GM19239 (cell line): ENCODE data around the gene INHBC.

ENCODE experiments used
- DNase-seq: peaks from one replicate; pipeline ENCODE4 v3.0.0; 2011; ENCODE audit warnings: low spot score; ENCODE audit not compliant: insufficient read length
- FAIRE-seq: peaks from 2 replicates; lab custom pipeline; 2011; peaks lifted over from hg19 to GRCh38; lab: Jason Lieb, UNC

Gene INHBC

GRCh38 chr12:57465030-57465746, 30.6 kb downstream of the INHBC start:
- DNase-seq (no peak), FAIRE-seq (no peak)

- no peak for FAIRE-seq
- no peak for DNase-seq
Measured at GRCh38 chr12:57465747-57466505, 31.3 kb downstream of the INHBC start.

- DNase-seq (no peak), FAIRE-seq (no peak)
Measured at GRCh38 chr12:57467212-57467874, 32.8 kb downstream of the INHBC start.

GRCh38 chr12:57467915-57468314, 33.3 kb downstream of the INHBC start:
- DNase-seq (no peak), FAIRE-seq (no peak)

GRCh38 chr12:57469296-57470164, 34.9 kb downstream of the INHBC start:
- DNase-seq (no peak), FAIRE-seq (no peak)

- no peak for FAIRE-seq
- no peak for DNase-seq
Measured at GRCh38 chr12:57470286-57470969, 35.8 kb downstream of the INHBC start.

GRCh38 chr12:57470970-57471656, 36.5 kb downstream of the INHBC start:
- DNase-seq (no peak), FAIRE-seq (no peak)

- DNase-seq (no peak), FAIRE-seq (no peak)
Measured at GRCh38 chr12:57471661-57472060, 37.1 kb downstream of the INHBC start.

- DNase-seq (no peak), FAIRE-seq (no peak)
Measured at GRCh38 chr12:57472391-57472790, 37.8 kb downstream of the INHBC start.

- no peak for FAIRE-seq
- no peak for DNase-seq
Measured at GRCh38 chr12:57473392-57473791, 38.8 kb downstream of the INHBC start.

- no peak for FAIRE-seq
- no peak for DNase-seq
Measured at GRCh38 chr12:57473886-57474285, 39.3 kb downstream of the INHBC start.

- FAIRE-seq (no peak), DNase-seq (no peak)
Measured at GRCh38 chr12:57474430-57474829, 39.8 kb downstream of the INHBC start.

- FAIRE-seq (no peak), DNase-seq (no peak)
Measured at GRCh38 chr12:57474862-57475261, 40.3 kb downstream of the INHBC start.

GRCh38 chr12:57475271-57476161, 40.9 kb downstream of the INHBC start:
- no peak for DNase-seq

GRCh38 chr12:57476162-57476992, 41.8 kb downstream of the INHBC start:
- peak; percentile 75 for DNase-seq

More at GRCh38 chr12:57475271-57476161, 40.9 kb downstream of the INHBC start:
- FAIRE-seq, result peak; percentile 14

GRCh38 chr12:57476993-57477709, 42.6 kb downstream of the INHBC start:
- DNase-seq, result no peak
- FAIRE-seq, result peak; percentile 80

More at GRCh38 chr12:57476162-57476992, 41.8 kb downstream of the INHBC start:
- peak; percentile 83 for FAIRE-seq
